DMS153 (cell line): ENCODE measurements around the gene MCM5.
"Not testable (repeated sequence)": the region's sequence is repeated elsewhere in the genome, so short reads cannot be mapped to it uniquely, and the experiment has no call there.

Experiments used
- DNase-seq: peaks from one replicate; lab custom pipeline; 2025; lab: John Stamatoyannopoulos, UW

MCM5 gene

GRCh38 chr22:35379146-35379993 is 20.6 kb upstream of the MCM5 start:
- no peak for DNase-seq

GRCh38 chr22:35380013-35380412 is 19.9 kb upstream of the MCM5 start:
- DNase-seq: no peak

- DNase-seq: peak; percentile 61
Measured at GRCh38 chr22:35380537-35381423, 19.2 kb upstream of the MCM5 start, which contains the start of gene HMOX1. TSS of gene HMOX1 (plus strand) at chr22:35381096. CDS start at chr22:35381174, 78 bp downstream.

- no peak for DNase-seq
Measured at GRCh38 chr22:35381424-35382009, 18.4 kb upstream of the MCM5 start.

- DNase-seq: no peak
Measured at GRCh38 chr22:35383679-35384071, 16.3 kb upstream of the MCM5 start.

- DNase-seq: no peak
Measured at GRCh38 chr22:35384527-35384926, 15.4 kb upstream of the MCM5 start.

GRCh38 chr22:35384975-35385588 is 14.9 kb upstream of the MCM5 start:
- DNase-seq: no peak

GRCh38 chr22:35386670-35387288 is 13.2 kb upstream of the MCM5 start:
- no peak for DNase-seq

- DNase-seq: no peak
Measured at GRCh38 chr22:35390933-35391332, 9.0 kb upstream of the MCM5 start.

GRCh38 chr22:35392357-35392756 is 7.6 kb upstream of the MCM5 start:
- no peak for DNase-seq

GRCh38 chr22:35393116-35394010 is 6.6 kb upstream of the MCM5 start:
- DNase-seq: no peak

GRCh38 chr22:35394011-35394312 is 6.0 kb upstream of the MCM5 start:
- DNase-seq: no peak

- DNase-seq: no peak
Measured at GRCh38 chr22:35394810-35395563, 5.0 kb upstream of the MCM5 start.

GRCh38 chr22:35396622-35397021 is 3.3 kb upstream of the MCM5 start:
- DNase-seq: not testable (repeated sequence)

- no peak for DNase-seq
Measured at GRCh38 chr22:35397095-35397904, 2.6 kb upstream of the MCM5 start.

GRCh38 chr22:35398591-35398973 is 1.4 kb upstream of the MCM5 start:
- no peak for DNase-seq

- DNase-seq: no peak
Measured at GRCh38 chr22:35399114-35399677, 744 bp upstream of the MCM5 start.

- no peak for DNase-seq
Measured at GRCh38 chr22:35400501-35400790, 506 bp downstream of the MCM5 start.

- no peak for DNase-seq
Measured at GRCh38 chr22:35401863-35402262, 1.9 kb downstream of the MCM5 start.
